Thyroid gland (tissue), 4 donors: ENCODE data around the gene C4B.
"Not testable (repeated sequence)": the region's sequence is repeated elsewhere in the genome, so short reads cannot be mapped to it uniquely, and the experiment has no call there.

Experiments used
- POLR2A ChIP-seq, 2 donors: fragments of 450-650 bp; IDR thresholded peaks; one replicate each; pipeline ENCODE4 v1.6.1; 2017; ENCODE audit warnings: antibody characterized with exemption in 2 of 2, mild to moderate bottlenecking in 2 of 2, moderate library complexity in 1 of 2
- TF ChIP-seq, protein P1 (sequence below), 6 experiments: fragments of 200-600 bp in 3 of 6; fragments of 450-650 bp in 3 of 6; sonication (generic) in 3 of 6; IDR thresholded peaks; one replicate each; pipeline ENCODE4 v1.5.1; 2016 to 2019; ENCODE audit warnings: antibody characterized with exemption in 6 of 6, mild to moderate bottlenecking in 2 of 6, inconsistent platforms in 1 of 6, moderate library complexity in 1 of 6

DNA sequence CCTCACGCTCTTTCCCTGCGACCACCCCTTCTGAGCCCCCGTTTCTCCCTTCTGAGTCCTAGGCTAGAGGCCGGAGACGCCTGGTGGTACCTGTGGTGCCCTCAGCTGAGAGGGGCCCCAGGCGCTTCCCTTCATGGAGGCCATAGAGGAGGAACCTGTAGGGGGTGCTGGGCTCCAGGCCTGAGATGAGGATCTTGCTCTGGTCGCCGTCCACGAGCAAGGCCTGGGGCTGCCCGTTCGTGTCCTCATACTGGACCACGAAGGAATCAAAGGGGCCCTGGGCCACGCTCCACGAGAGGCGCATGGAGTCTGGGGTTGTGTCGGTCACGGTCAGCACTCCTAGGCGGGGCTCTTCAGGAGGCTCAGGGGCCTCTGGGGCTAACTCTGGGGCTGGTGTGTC lies 30.3 kb downstream of the C4B start:
- TF ChIP-seq, protein P1, sequence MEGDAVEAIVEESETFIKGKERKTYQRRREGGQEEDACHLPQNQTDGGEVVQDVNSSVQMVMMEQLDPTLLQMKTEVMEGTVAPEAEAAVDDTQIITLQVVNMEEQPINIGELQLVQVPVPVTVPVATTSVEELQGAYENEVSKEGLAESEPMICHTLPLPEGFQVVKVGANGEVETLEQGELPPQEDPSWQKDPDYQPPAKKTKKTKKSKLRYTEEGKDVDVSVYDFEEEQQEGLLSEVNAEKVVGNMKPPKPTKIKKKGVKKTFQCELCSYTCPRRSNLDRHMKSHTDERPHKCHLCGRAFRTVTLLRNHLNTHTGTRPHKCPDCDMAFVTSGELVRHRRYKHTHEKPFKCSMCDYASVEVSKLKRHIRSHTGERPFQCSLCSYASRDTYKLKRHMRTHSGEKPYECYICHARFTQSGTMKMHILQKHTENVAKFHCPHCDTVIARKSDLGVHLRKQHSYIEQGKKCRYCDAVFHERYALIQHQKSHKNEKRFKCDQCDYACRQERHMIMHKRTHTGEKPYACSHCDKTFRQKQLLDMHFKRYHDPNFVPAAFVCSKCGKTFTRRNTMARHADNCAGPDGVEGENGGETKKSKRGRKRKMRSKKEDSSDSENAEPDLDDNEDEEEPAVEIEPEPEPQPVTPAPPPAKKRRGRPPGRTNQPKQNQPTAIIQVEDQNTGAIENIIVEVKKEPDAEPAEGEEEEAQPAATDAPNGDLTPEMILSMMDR (IDR thresholded peaks at IDR 0.05), result not testable (repeated sequence)
- TF ChIP-seq POLR2A (IDR thresholded peaks at IDR 0.05), result not testable (repeated sequence)
